Right kidney (tissue), 9 donors: ENCODE measurements around the gene OR10G4.
"Not testable (repeated sequence)": the region's sequence is repeated elsewhere in the genome, so short reads cannot be mapped to it uniquely, and the experiment has no call there.

Experiments used
- DNase-seq: peaks from one replicate; pipeline ENCODE4 v3.0.0-alpha.2; 2016
- long read RNA-seq, 8 donors: transcript quantifications; one replicate each; lab custom pipeline, GENCODE V29; 2026

Gene OR10G4, protein sequence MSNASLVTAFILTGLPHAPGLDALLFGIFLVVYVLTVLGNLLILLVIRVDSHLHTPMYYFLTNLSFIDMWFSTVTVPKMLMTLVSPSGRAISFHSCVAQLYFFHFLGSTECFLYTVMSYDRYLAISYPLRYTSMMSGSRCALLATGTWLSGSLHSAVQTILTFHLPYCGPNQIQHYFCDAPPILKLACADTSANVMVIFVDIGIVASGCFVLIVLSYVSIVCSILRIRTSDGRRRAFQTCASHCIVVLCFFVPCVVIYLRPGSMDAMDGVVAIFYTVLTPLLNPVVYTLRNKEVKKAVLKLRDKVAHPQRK
- long read RNA-seq, donor 1: 0 reads
- long read RNA-seq, donor 2: 0 reads
- long read RNA-seq, donor 3: 0 reads
- long read RNA-seq, donor 4: 0 reads
- long read RNA-seq, donor 5: 0 reads
- long read RNA-seq, donor 6: 0 reads
- long read RNA-seq, donor 7: 0 reads
- long read RNA-seq, donor 8: 0 reads

DNA sequence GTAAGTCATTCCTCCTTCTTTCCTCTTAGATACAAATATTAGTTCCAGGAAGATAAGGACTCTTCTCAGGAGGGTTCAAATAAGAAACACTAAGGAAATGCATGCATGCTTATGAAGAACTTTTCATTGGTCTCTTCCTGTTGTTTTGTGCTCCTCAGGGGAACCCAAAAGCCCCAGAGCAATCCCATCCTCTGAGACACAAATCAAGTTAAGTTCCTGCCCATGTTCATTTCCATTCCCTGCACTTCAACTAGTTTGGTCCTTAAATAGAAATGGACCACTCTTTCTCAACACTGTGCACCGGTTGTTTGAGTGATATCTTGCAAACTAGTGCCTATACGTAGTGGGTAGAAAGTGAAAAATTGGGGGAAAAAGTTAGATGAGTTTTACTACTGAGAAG, at the start of gene OR10G4:
Gene OR10G4 (plus strand): TSS at position 301 of the 400 bp plus-strand sequence. CDS start 2,578 bp downstream, outside the sequence.
- DNase-seq: no peak

DNA sequence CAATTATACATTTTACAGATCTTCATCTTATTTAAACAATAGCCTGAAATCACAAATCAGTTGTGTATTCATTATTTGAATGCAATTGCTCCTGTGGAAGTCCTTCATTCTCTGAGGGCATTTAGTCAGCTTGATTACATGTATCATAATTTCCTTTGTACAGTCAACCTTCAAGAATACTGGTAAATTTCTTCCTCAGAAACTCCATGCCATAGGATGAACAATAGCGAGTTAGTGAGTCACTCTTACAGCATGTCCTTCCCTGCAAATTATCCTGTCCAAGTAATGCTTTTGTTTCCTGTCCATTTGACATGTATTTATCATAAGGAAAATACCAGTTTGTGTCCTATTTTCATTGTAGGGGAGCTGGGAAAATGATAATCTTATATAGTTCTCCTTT, 39.0 kb upstream of the OR10G4 start:
- no peak for DNase-seq

DNA sequence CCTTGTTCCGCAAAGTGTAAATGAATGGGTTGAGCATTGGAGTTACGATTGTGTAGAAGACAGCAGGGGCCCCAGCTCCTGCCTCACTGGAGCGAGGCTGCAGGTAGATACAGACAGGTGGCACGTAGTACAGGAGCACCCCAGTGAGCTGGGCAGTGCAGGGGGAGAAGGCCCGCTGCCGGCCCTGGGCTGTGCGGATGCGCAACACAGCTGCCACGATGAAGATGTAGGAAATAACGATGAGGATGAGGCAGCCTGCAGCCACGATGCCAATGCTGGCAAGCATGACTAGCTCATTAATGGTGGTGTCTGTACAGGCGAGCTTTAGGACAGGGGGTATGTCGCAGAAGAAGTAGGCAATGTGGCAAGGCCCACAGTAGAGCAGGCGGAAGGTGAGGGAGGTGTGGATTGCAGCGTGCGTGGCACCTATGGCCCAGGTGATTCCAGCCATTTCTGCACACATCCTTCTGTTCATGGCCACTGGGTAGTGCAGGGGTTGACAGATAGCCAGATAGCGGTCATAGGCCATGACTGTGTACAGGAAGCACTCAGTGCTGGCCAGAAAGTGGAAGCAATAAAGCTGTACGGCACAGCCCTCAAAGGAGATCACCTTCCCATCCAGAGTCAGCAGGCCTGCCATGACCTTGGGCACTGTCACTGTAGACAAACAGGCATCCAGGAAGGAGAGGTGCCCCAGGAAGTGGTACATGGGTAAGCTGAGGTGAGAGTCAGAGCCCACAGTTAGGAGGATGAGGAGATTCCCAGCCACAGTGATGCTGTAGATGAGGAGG, 35.8 kb upstream of the OR10G4 start:
- DNase-seq: no peak

DNA sequence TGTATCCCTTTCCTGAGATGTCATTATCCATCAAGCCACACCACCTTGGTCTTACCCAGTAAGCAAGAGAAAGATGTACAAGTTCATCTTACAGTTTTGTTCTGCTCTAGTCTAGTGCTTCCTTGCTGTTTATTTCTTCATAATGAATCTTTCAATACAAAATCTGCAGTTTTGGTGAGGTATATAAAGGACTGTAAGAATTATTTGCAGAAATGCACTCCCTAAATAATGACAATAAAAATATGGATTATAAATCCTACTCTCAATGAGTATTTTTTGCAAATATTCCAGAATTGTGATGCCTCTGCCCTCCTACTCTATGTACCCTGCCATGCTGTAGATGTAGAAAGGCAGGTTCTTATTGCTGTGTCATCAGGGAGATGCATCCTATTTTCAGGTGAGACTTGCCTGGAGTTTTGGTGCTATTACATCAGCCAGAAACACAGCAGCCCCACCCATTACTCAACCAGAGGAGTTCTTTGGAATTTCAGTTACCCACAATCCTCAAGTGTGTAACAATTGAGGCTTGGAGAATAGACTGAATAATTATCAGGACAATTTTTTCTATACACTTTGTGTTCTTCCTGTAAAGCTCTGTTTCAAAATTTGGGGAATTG, 35.0 kb upstream of the OR10G4 start, which contains the start of gene OR10S1:
Gene OR10S1 (minus strand): TSS at position 51 of the 617 bp plus-strand sequence. CDS start 117 bp downstream, outside the sequence.
- DNase-seq: no peak

DNA sequence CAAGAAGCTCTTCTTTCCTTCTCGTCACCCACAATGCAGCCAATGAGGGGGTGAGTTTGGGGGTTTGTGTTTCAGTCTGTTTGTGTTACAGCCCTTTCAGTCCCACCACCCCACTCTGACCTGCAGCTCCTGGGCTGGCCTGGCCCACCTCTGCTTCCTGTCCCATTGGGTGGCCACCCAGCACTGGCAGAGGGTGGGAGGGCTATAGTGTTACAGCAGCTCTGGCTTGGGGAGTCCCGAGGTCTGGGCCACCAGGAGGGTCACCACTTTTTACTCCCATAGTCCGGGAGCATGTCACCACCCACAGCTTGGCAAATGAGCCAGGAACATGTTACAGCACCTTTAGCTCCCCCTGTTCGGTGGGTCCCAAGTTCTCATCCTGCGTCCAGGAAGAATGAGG, 33.5 kb upstream of the OR10G4 start:
- DNase-seq: no peak

DNA sequence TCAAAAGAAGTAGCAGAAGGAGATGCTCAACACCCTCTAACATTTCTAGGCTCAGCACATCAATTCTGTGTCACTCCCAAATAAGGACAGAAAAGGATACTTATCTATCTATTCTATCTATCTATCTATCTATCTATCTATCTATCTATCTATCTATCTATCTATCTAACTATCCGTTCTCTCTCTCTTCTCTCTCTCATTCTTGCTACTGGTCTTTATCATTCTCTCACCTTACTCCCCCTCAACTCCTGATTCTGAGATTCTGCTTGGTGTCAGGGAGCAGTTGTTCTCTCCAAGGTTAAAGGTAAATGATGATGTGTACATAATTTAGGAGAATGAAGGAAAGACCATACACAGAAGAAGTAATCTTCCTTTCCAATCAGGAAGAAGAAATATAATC, 17.7 kb upstream of the OR10G4 start, which contains the start of gene OR10G6:
Gene OR10G6 (minus strand): TSS at position 43 of the 400 bp plus-strand sequence. CDS start 0 bp downstream, at position 43.
- no peak for DNase-seq

DNA sequence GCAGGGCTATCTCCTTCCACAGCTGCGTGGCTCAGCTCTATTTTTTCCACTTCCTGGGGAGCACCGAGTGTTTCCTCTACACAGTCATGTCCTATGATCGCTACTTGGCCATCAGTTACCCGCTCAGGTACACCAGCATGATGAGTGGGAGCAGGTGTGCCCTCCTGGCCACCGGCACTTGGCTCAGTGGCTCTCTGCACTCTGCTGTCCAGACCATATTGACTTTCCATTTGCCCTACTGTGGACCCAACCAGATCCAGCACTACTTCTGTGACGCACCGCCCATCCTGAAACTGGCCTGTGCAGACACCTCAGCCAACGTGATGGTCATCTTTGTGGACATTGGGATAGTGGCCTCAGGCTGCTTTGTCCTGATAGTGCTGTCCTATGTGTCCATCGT, 3.0 kb downstream of the OR10G4 start:
- DNase-seq: not testable (repeated sequence)

DNA sequence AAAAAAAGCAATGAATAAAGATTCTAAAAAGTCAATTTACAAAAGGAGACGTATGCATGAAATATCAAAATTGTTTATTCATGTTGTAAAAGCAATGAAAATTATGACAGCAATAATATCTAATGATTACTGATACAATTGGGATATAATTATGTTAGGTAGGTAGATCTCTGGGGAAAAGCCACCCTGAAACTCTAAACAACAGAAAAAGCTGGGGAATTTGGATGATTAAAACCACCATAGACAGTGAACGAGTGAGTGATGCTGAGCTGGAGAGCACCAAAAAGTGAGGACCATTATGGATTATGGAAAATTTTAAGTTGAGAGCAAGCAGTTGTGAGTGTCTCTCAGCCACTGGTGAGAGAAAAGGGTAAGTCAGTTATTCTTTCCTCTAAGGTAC, 13.7 kb downstream of the OR10G4 start, which contains the start of gene OR10G8:
Gene OR10G8 (plus strand): TSS at position 301 of the 400 bp plus-strand sequence. CDS start 2,825 bp downstream, outside the sequence.
- DNase-seq: no peak

DNA sequence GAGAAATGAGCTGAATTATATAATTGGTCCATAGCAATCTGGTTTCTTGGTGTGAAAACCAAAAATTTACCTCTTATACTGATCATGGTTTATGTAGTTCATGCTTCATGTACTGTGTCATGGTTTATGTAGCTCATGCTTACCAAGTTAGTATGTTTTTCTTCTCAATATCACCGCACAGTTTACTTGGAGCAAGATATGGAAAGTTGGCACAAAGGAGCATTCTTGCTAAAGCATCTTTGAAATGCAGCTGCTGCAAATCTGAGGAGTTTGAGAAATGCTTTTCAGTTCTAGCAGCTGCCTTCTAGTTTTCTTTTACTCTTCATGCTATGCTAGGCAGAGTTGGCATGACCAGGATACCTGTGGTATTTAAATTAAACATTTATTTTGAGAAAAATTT, 23.9 kb downstream of the OR10G4 start:
- DNase-seq: no peak

DNA sequence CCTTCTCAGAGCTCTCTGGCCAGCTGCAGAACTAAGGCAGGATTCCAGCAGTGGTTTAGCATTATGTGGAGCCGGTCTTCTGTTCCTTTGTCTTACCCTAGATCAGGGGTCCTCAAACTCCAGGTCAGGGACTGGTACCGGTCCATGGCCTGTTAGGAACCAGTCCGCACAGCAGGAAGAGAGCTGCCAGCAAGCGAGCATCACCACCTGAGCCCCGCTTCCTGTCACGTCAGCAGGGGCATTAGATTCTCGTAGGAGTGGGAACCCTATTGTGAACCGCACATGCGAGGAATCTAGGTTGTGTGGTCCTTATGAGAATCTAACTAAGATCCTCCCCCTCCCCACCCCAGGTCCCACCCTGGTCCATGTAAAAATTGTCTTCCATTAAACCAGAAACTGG, 26.8 kb downstream of the OR10G4 start:
- no peak for DNase-seq

DNA sequence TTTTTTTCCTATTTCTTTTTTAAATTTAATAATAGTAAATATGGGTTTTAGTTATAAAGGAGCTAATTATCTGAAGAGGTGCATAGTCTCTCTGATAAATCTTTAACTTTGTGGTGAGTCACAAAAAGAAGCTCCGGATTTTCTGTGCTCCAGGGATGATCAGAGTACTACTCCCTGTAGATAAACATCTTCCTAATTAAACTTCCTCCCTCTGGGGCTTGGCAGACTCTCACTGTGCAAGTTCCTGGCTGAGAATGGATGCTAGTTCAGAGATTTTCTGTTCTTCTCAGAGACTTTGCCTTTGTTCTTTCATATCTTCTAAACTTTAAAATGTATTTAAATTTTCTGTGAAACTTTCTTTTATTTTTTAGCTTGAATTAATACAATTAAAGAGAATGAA, 28.5 kb downstream of the OR10G4 start, which contains the start of gene OR10G7:
Gene OR10G7 (minus strand): TSS at position 72 of the 400 bp plus-strand sequence. CDS start 2,324 bp downstream, outside the sequence.
- no peak for DNase-seq

DNA sequence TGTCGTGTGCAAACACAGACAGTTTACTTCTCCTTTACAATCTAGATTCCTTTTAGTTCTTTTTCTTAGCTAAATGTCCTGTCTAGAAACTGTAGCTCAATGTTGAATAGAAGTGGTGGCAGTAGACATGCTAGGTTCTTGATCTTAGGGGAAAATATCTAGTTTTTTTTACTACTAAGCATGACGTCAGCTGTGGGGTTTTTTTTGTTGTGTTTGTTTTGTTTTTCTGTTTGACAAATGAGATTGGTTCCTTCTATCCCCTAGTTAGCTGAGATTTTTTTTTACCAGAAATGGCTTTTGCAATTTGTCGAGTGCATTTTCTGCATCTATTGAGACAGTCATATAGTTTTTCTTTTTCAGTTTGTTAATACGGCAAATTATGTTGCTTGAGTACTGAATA, 30.6 kb downstream of the OR10G4 start:
- no peak for DNase-seq

DNA sequence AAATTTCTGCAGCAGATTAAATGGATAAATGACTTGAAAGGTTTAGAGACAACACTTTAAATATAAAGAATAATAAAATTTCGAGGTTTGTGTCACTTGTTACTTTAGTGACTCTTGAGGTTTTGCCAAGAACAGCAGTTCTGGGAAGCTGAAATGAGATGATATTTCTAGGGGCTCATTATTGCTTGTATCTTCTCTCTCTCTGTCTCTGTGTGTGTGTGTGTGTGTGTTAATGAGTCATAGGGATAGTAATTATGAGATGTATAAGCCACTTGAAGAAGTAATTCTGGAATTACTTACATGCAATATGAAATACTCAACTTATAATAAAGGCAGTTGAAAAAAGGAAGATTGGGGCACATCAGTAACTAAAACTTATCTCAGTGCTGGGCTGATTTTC, 38.0 kb downstream of the OR10G4 start:
- DNase-seq: no peak

DNA sequence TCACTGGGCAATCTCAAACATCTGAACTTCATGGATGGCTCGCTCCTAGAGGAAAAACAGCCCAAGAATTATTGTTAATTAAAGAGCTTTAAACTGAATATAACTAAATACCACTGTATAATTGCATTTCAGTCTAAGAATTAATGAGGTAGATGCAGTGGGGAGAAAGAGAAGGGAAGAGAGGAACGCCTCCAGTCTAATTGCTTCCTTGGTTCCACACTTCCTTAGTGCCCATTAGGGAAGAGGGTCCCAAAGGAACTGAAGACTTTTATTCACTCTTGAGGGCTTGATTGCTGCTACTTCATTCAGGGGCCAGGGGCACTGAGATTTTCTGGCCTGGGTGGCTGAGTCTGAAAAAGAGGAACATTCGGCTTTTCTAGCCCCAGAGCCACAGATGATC, 40.2 kb downstream of the OR10G4 start:
- no peak for DNase-seq
